DND-41 (cell line): ENCODE data around the gene SNX27.

Source experiments
- CTCF ChIP-seq: IDR thresholded peaks from 2 replicates; pipeline ENCODE4 v1.5.1; 2012; ENCODE audit warnings: borderline replicate concordance, low read length, moderate library complexity, mild to moderate bottlenecking; ENCODE audit not compliant: poor library complexity, severe bottlenecking; ENCODE audit errors: extremely low read depth
- EZH2 ChIP-seq: IDR thresholded peaks from 3 replicates; pipeline ENCODE4 v1.6.1; 2012; ENCODE audit warnings: borderline replicate concordance, low read depth, mild to moderate bottlenecking, moderate library complexity, low read length, inconsistent platforms; ENCODE audit not compliant: severe bottlenecking

DNA sequence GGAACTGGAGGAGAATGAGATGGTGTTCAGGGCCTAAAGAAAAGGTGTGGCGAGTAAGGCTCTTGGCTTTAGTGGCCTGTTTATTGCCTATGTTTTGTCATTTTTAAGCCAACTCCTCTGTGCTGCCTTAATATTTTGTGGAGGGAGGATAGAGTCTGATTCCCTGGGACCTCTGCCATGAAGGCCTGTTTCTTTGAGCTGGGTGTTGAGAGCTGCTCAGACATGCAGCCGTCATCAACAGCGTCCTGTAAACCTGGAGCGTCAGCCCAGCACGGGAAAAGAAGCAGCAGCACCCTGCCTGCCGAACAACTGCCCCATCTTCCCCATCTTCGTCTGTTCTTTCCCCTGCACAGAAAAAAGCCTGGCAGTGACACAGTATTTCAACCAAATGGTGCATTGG lies 27.1 kb upstream of the SNX27 start:
- TF ChIP-seq CTCF (no peak), EZH2 (no peak)
